ENCODE results near the gene MIAT. TPM values are rescaled to one million over a fixed set of nuclear protein-coding genes. Genes with fewer than 3 reads are reported as not detected.
"Not testable (repeated sequence)": the region's sequence is repeated elsewhere in the genome, so short reads cannot be mapped to it uniquely, and the experiment has no call there.

MIAT gene
- total RNA-seq, 2 donors from 2014 or later, result 0.50 to 0.80 TPM

DNA sequence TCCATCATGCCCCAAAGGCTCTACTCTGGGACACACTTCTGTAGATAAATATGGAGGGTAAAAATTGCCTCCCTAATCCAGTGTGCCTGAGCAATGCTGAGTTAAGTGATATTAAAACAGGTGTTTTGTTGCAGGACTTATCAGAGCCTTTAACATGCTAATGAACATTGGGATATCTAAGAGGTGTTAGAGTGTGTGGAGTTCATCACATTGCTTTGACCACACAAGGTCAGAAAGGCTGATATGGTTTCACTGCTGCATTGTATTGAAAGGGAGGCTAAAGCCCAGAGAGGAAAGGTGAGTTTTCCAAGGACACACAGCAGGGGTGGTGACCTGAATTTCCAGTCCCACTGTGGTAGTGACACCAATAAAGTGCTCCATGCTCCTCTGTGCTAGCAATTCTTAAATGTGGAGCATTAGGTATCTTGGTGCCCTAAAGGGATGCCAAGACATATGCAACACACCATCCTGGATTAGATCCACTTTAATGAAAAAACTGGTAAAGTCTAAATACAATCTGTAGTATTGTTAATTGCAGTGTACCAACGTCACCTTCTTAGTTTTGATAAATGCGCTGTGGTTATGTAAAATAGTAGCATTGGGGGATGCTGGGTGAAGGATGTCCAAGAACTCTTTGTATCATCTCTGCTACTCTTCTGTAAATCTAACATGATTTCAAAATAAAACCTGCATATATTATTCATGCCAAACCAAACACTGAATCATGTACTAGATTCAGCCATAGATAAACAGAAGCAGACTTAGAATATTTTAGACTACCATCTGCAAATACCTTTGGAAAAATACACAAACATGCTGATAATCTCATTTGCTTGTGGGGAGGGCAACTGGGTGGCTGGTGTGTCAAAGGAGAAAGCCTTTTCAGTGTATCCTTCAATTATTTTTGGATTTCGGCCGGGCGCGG is 45.8 kb downstream of the MIAT start:
- Histone ChIP-seq H3K9me3 (no peaks in the 10 kb centered on the region), H3K36me3 (no peaks in the 10 kb centered on the region), H3K4me1 (replicated peaks) (no peaks in the 10 kb centered on the region), H3K4me3 (no peak overlapping the region), H3K27ac (no peak overlapping the region), H3K27me3 (replicated peaks; ENCODE audit: insufficient read depth) (no peaks in the 10 kb centered on the region)
- intact Hi-C loops (cut with DNase I), result no loop called here
- WGBS, result 98% methylated on average over 6 of the region's 6 CpGs
- DNase-seq (ENCODE audit: low spot score), result no peak
- TF ChIP-seq POLR2A (IDR thresholded peaks at IDR 0.05) (no peak), POLR2AphosphoS5 (IDR thresholded peaks at IDR 0.05) (no peak), CTCF (IDR thresholded peaks at IDR 0.05) (no peak)

GRCh38 chr22:26705379-26705778 is 48.0 kb downstream of the MIAT start:
- intact Hi-C loops (cut with DNase I); H3K27me3 ChIP-seq (replicated peaks; ENCODE audit: insufficient read depth); H3K4me1 ChIP-seq (replicated peaks); H3K36me3 ChIP-seq; DNase-seq (ENCODE audit: low spot score); H3K27ac ChIP-seq; H3K9me3 ChIP-seq; H3K4me3 ChIP-seq: not testable (repeated sequence)
- WGBS, result 47% methylated on average over 4 of the region's 4 CpGs

- DNase-seq (ENCODE audit: low spot score), result no peak
- H3K4me1 ChIP-seq (replicated peaks), result no peaks in the 10 kb centered on the region
- intact Hi-C loops (cut with DNase I), result no loop called here
- H3K9me3 ChIP-seq, result no peaks in the 10 kb centered on the region
- no peaks in the 10 kb centered on the region for H3K36me3 ChIP-seq
- WGBS, result 97% methylated on average over 2 of the region's 2 CpGs
- H3K4me3 ChIP-seq, result no peak overlapping the region
- H3K27me3 ChIP-seq (replicated peaks; ENCODE audit: insufficient read depth), result no peaks in the 10 kb centered on the region
- TF ChIP-seq POLR2AphosphoS5 (IDR thresholded peaks at IDR 0.05) (no peak), POLR2A (IDR thresholded peaks at IDR 0.05) (no peak), CTCF (IDR thresholded peaks at IDR 0.05) (no peak)
- H3K27ac ChIP-seq, result no peak overlapping the region
Observed at GRCh38 chr22:26707090-26707489, 49.7 kb downstream of the MIAT start.

DNA sequence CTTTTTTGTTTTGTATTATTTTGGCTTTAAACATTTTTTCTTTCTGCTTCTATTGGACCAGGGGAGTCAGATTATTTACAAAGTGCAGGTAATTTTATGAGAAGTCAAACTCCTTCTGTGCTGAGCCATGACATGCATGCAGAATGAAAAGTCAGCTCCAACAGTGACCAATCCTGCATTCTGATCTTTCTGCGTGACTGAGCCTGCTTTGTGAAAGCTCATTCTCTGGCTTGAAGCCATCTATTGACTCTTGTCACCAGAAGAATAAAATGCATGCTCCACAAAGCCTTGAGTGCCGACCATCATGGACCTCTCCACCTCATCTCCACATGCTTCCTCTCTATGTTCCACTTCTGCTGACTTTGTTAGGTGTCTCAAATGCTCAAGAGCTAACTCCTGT is 50.2 kb downstream of the MIAT start:
- no peak overlapping the region for H3K27ac ChIP-seq
- 78% methylated on average over 2 of the region's 2 CpGs for WGBS
- intact Hi-C loops (cut with DNase I), result no loop called here
- no peaks in the 10 kb centered on the region for H3K36me3 ChIP-seq
- H3K4me3 ChIP-seq, result no peak overlapping the region
- no peaks in the 10 kb centered on the region for H3K4me1 ChIP-seq (replicated peaks)
- DNase-seq (ENCODE audit: low spot score), result no peak
- H3K27me3 ChIP-seq (replicated peaks; ENCODE audit: insufficient read depth), result no peaks in the 10 kb centered on the region
- no peak for TF ChIP-seq POLR2AphosphoS5 (IDR thresholded peaks at IDR 0.05)
- TF ChIP-seq POLR2A (IDR thresholded peaks at IDR 0.05), result no peak
- no peak for TF ChIP-seq CTCF (IDR thresholded peaks at IDR 0.05)
- no peaks in the 10 kb centered on the region for H3K9me3 ChIP-seq

DNA sequence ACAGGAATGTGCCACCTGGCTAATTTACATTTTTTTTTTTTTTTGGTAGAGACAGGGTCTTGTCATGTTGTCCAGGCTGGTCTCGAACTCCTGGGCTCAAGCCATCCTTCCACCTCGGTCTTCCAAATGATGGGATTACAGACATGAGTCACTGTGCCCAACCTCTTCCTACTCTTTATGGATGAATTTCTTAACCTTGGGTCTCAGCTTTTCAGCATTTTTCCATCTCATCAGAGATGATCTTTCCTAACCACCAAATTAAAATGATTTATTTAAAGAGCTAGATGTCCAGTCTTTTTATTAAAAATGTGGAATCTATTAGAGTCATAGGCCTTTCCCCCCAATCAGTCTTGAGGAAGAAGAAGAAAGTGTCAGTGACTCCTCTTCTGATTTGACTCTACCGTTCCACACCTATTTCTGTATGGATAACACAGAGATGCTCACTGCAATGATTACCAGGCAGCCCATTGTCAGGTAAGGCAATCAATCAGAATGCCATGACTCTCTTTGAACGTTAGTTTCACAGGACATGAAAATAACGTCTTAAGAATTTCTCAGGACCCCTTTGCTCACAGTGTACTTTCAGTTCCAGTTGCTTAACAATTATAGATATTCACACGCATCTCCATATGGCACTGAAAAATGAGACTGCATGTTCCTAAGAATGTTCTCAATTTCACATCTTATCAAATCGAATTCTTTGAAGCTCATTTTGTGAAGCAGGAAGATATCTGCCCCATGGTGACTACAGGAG is 51.0 kb downstream of the MIAT start:
- no peak overlapping the region for H3K27ac ChIP-seq
- no peaks in the 10 kb centered on the region for H3K36me3 ChIP-seq
- H3K9me3 ChIP-seq, result no peaks in the 10 kb centered on the region
- H3K27me3 ChIP-seq (replicated peaks; ENCODE audit: insufficient read depth), result no peaks in the 10 kb centered on the region
- intact Hi-C loops (cut with DNase I), result no loop called here
- no peaks in the 10 kb centered on the region for H3K4me1 ChIP-seq (replicated peaks)
- DNase-seq (ENCODE audit: low spot score), result no peak
- TF ChIP-seq CTCF (IDR thresholded peaks at IDR 0.05), result no peak
- no peak for TF ChIP-seq POLR2A (IDR thresholded peaks at IDR 0.05)
- 71% methylated on average over 7 of the region's 7 CpGs for WGBS
- H3K4me3 ChIP-seq, result no peak overlapping the region
